Astrocyte (in vitro differentiated cells and primary cell): ENCODE data around the gene CHD3. TPM values are rescaled to one million over a fixed set of nuclear protein-coding genes. Genes with fewer than 3 reads are reported as not detected.

Source experiments
- DNase-seq: peaks from one replicate; pipeline ENCODE4 v3.0.0-alpha.2; 2010; ENCODE audit warnings: low read depth
- FAIRE-seq: peaks from 2 replicates; lab custom pipeline; 2011; peaks lifted over from hg19 to GRCh38; lab: Jason Lieb, UNC
- H2AFZ ChIP-seq: 2 replicates; pipeline ENCODE4 v1.6.0; 2012; ENCODE audit warnings: low read depth, low read length, inconsistent platforms
- H3K27ac ChIP-seq: 2 replicates; pipeline ENCODE4 v1.5.1; 2011; ENCODE audit warnings: low read depth, low read length, inconsistent platforms
- H3K27me3 ChIP-seq: 2 replicates; pipeline ENCODE4 v1.6.0; 2011; ENCODE audit warnings: low read length, inconsistent platforms; ENCODE audit not compliant: insufficient read depth
- H3K36me3 ChIP-seq: 2 replicates; pipeline ENCODE4 v1.5.1; 2011; ENCODE audit warnings: low read length, inconsistent platforms; ENCODE audit not compliant: insufficient read depth
- H3K4me1 ChIP-seq: 2 replicates; pipeline ENCODE4 v1.5.1; 2011; ENCODE audit warnings: low read length, inconsistent platforms; ENCODE audit not compliant: insufficient read depth
- H3K4me2 ChIP-seq: 2 replicates; pipeline ENCODE4 v1.6.0; 2012; ENCODE audit warnings: low read length, inconsistent platforms
- H3K4me3 ChIP-seq: 2 replicates; pipeline ENCODE4 v1.5.1; 2011; ENCODE audit warnings: low read depth, mild to moderate bottlenecking, low read length, inconsistent platforms; ENCODE audit not compliant: insufficient read depth
- H3K79me2 ChIP-seq: 2 replicates; pipeline ENCODE4 v1.6.0; 2012; ENCODE audit warnings: mild to moderate bottlenecking, low read length, inconsistent platforms; ENCODE audit not compliant: insufficient read depth
- H3K9ac ChIP-seq: 2 replicates; pipeline ENCODE4 v1.6.0; 2012; ENCODE audit warnings: mild to moderate bottlenecking, low read length, inconsistent platforms
- H3K9me3 ChIP-seq: 2 replicates; pipeline ENCODE4 v1.5.1; 2012; ENCODE audit warnings: low read depth, mild to moderate bottlenecking, low read length, inconsistent platforms; ENCODE audit not compliant: insufficient read depth
- H4K20me1 ChIP-seq: 2 replicates; pipeline ENCODE4 v1.6.0; 2012; ENCODE audit warnings: low read length, inconsistent platforms; ENCODE audit not compliant: insufficient read depth
- H3K27ac Mint-ChIP-seq: one replicate; pipeline ENCODE4 v1.8.0; 2021; ENCODE audit warnings: mild to moderate bottlenecking, mixed read lengths; ENCODE audit not compliant: unreplicated experiment
- H3K27me3 Mint-ChIP-seq: one replicate; pipeline ENCODE4 v1.8.0; 2021; ENCODE audit warnings: low read depth, mixed read lengths; ENCODE audit not compliant: unreplicated experiment
- H3K36me3 Mint-ChIP-seq: one replicate; pipeline ENCODE4 v1.8.0; 2021; ENCODE audit warnings: low read depth, mixed read lengths; ENCODE audit not compliant: unreplicated experiment
- H3K4me1 Mint-ChIP-seq: one replicate; pipeline ENCODE4 v1.8.0; 2021; ENCODE audit warnings: low read depth, mixed read lengths; ENCODE audit not compliant: unreplicated experiment
- H3K4me3 Mint-ChIP-seq: one replicate; pipeline ENCODE4 v1.8.0; 2021; ENCODE audit warnings: mild to moderate bottlenecking, moderate library complexity, mixed read lengths; ENCODE audit not compliant: unreplicated experiment
- H3K9me3 Mint-ChIP-seq: one replicate; pipeline ENCODE4 v1.8.0; 2021; ENCODE audit warnings: mild to moderate bottlenecking, mixed read lengths; ENCODE audit not compliant: unreplicated experiment
- EZH2 ChIP-seq: IDR thresholded peaks from 2 replicates; pipeline ENCODE4 v1.6.1; 2012; ENCODE audit warnings: mild to moderate bottlenecking, low read length, inconsistent platforms; ENCODE audit not compliant: insufficient read depth
- total RNA-seq: library from RNA; stranded (reverse); gene quantifications from 2 replicates; pipeline ENCODE4 v1.2.1, GENCODE V29; 2021
- TF ChIP-seq, protein P1 (sequence below): IDR thresholded peaks from 2 replicates; pipeline ENCODE4 v1.5.1; 2011; ENCODE audit warnings: low read depth, mild to moderate bottlenecking, inconsistent platforms, low read length, moderate library complexity; ENCODE audit not compliant: insufficient read depth

The CHD3 gene
- total RNA-seq, 1 donor from 2014 or later, result 111 TPM

DNA sequence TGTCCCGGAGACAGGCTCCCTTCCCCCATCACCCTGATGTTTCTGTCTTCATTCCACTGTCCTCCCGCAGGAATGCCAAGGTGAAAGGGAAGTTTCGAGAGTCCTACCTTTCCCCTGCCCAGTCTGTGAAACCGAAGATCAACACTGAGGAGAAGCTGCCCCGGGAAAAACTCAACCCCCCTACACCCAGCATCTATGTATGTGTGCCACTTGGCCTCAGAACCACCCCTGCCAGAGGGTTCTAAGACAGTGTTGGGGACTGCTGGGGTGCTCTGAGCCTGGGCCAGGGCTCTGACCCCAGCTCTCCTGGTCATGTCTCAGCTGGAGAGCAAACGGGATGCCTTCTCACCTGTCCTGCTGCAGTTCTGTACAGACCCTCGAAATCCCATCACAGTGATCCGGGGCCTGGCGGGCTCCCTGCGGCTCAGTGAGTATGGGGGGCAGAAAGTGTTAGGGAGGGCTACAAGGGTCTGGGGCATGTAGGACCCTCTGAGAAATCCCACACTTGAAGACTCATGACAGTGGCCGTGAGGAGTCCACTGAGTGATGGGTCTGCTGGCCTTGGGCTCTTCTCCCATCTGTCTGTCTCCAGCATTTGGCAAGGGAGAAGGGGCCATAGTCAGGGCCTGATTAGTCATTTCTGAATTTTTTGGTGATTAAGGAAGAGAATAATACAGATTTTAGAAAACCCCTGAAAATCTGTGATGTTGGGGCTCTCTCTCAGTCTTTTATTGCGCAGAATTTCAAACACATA lies 38.7 kb upstream of the CHD3 start:
- Mint-ChIP-seq H3K4me3 (peak overlapping the region; percentile 54), H3K36me3 (peaks cover 19% of the 10 kb centered on the region), H3K27ac (peak overlapping the region; percentile 58), H3K27me3 (no peaks in the 10 kb centered on the region), H3K9me3 (no peaks in the 10 kb centered on the region), H3K4me1 (peaks cover 11% of the 10 kb centered on the region)
- Histone ChIP-seq H4K20me1 (peaks cover 52% of the 10 kb centered on the region), H3K27me3 (no peaks in the 10 kb centered on the region), H2AFZ (no peak overlapping the region), H3K4me3 (no peak overlapping the region), H3K36me3 (peaks cover 11% of the 10 kb centered on the region), H3K9me3 (no peaks in the 10 kb centered on the region), H3K79me2 (peaks cover 20% of the 10 kb centered on the region), H3K27ac (no peak overlapping the region), H3K4me2 (no peak overlapping the region), H3K9ac (no peak overlapping the region), H3K4me1 (peaks cover 11% of the 10 kb centered on the region)
- FAIRE-seq (no peak), DNase-seq (no peak)
- TF ChIP-seq EZH2, result no peak
- TF ChIP-seq, protein P1, sequence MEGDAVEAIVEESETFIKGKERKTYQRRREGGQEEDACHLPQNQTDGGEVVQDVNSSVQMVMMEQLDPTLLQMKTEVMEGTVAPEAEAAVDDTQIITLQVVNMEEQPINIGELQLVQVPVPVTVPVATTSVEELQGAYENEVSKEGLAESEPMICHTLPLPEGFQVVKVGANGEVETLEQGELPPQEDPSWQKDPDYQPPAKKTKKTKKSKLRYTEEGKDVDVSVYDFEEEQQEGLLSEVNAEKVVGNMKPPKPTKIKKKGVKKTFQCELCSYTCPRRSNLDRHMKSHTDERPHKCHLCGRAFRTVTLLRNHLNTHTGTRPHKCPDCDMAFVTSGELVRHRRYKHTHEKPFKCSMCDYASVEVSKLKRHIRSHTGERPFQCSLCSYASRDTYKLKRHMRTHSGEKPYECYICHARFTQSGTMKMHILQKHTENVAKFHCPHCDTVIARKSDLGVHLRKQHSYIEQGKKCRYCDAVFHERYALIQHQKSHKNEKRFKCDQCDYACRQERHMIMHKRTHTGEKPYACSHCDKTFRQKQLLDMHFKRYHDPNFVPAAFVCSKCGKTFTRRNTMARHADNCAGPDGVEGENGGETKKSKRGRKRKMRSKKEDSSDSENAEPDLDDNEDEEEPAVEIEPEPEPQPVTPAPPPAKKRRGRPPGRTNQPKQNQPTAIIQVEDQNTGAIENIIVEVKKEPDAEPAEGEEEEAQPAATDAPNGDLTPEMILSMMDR, result no peak

DNA sequence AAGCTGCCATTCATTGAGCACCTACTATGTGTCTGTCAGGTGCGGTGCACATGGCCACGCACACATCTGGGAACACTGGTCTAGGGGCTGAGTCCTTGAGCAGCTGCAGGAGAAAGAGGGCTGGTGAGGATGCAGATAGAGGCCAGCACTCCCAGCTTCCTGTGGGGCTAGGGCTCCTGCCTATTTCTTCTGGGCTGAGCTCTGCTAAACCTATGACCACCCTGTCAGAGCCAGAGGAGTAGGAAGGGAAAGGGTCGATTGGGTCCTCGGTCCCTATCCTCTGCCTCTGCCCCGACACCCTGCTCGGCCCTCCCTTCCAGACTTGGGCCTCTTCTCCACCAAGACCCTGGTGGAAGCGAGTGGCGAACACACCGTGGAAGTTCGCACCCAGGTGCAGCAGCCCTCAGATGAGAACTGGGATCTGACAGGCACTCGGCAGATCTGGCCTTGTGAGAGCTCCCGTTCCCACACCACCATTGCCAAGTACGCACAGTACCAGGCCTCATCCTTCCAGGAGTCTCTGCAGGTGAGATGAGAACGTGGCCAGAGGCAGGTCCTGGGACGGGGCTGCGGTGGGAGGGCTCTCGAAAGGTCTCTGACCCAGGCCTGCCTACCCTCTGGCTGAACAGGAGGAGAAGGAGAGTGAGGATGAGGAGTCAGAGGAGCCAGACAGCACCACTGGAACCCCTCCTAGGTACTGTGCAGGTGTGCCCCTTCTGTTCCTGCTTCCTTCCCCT lies 37.7 kb upstream of the CHD3 start:
- peaks cover 14% of the 10 kb centered on the region for H3K4me1 Mint-ChIP-seq
- Histone ChIP-seq H3K36me3 (peaks cover 11% of the 10 kb centered on the region), H3K27ac (no peak overlapping the region), H3K4me2 (no peak overlapping the region), H3K9ac (no peak overlapping the region), H3K27me3 (no peaks in the 10 kb centered on the region), H3K79me2 (peaks cover 14% of the 10 kb centered on the region), H3K4me1 (peaks cover 15% of the 10 kb centered on the region), H3K9me3 (no peaks in the 10 kb centered on the region), H2AFZ (no peak overlapping the region), H3K4me3 (no peak overlapping the region), H4K20me1 (peaks cover 44% of the 10 kb centered on the region)
- H3K36me3 Mint-ChIP-seq, result peaks cover 24% of the 10 kb centered on the region
- H3K4me3 Mint-ChIP-seq, result peak overlapping the region; percentile 57
- FAIRE-seq, result no peak
- H3K27ac Mint-ChIP-seq, result no peak overlapping the region
- DNase-seq, result no peak
- no peaks in the 10 kb centered on the region for H3K27me3 Mint-ChIP-seq
- no peaks in the 10 kb centered on the region for H3K9me3 Mint-ChIP-seq
- TF ChIP-seq, protein P1, result no peak
- TF ChIP-seq EZH2, result no peak
